ENCODE data around the gene ZCRB1.

Gene ZCRB1

GRCh38 chr12:42281278-42281677 is 44.6 kb downstream of the ZCRB1 start:
- DNase-seq (ENCODE audit: low spot score) = no peak

DNA sequence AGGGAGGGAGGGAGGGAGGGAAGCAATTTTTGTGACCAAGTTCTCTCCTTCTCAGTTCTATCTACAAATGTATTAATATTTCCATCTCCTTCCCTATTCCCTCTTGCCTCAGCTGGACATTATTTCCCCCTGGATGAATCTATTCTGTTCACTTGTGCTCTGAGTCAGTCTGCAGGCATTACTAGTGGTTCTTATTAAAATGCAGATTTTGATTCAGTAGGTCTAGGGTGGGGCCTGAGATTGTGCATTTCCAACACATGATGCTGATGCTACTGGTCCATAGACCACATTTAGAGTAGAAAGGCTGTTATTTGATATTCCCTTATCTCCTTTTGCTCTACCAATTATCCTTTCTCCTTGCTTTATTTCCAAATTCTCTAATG is 47.8 kb downstream of the ZCRB1 start:
- DNase-seq (ENCODE audit: low spot score) = no peak

DNA sequence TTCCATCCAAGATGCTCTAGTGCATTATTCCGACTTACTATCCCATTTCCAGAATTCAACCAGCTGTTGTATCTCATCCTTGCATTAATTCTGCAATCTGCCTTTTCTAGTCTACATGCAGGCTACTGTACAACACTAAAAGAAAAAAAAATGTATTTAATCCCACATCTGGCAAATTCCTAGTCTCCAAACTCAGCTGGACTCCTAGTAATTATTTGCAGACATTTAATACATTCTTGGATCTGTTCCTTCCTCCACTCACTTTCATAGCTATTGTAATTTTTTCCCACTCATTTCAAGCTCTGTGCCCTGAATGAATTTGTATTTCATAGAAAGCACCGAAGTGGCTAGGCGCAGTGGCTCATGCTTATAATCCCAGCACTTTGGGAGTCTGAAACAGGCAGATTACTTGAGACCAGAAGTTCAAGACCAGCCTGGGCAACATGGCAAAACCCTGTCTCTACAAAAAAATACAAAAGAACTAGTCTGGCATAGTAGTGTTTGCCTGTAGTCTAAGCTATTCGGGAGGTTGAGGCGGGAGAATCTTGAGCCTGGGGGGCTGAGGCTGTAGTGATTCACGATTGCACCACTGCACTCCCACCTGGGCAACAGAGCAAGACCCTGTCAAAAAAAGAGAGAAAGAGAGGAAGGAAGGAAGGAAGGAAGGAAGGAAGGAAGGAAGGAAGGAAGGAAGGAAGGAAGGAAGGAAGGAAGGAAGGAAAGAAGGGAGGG is 48.3 kb downstream of the ZCRB1 start:
- no peak for DNase-seq (ENCODE audit: low spot score)

DNA sequence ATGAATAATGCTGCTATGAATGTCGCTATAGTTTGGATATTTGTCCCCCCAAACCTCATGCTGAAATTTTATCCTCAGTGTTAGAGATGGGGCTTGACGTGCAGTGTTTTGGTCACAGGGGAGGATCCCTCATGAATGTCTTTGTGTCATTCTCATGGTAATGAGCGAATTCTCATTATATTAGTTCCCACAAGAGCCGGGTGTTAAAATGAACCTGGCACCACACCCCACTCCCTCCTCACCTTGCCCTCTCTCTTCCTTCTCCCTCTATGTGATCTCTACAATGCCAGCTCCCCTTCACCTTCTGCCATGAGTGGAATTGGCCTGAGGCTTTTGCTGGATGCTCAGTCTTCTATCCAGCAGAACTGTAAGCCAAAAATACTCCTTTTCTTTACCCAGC is 50.4 kb downstream of the ZCRB1 start:
- no peak for DNase-seq (ENCODE audit: low spot score)

GRCh38 chr12:42273706-42274105 is 52.2 kb downstream of the ZCRB1 start:
- DNase-seq (ENCODE audit: low spot score) = no peak

DNA sequence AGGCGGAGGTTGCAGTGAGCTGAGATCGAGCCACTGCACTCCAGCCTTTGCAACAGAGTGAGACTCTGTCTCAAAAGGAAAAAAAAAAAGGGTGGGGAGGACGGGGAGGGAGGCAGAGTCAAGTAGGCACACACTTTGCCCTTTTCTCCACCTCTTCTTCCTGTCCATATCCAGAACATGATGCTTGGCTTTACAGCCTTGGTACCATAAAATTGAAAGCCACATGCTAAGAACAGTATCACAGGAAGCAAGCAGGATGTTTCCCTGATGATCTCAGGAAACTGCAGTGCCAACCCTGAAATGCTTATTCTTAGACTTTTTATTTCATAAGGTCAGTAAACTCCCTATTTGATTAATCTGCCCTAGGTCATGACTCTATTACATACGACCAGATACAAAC is 55.3 kb downstream of the ZCRB1 start:
- DNase-seq (ENCODE audit: low spot score) = no peak

DNA sequence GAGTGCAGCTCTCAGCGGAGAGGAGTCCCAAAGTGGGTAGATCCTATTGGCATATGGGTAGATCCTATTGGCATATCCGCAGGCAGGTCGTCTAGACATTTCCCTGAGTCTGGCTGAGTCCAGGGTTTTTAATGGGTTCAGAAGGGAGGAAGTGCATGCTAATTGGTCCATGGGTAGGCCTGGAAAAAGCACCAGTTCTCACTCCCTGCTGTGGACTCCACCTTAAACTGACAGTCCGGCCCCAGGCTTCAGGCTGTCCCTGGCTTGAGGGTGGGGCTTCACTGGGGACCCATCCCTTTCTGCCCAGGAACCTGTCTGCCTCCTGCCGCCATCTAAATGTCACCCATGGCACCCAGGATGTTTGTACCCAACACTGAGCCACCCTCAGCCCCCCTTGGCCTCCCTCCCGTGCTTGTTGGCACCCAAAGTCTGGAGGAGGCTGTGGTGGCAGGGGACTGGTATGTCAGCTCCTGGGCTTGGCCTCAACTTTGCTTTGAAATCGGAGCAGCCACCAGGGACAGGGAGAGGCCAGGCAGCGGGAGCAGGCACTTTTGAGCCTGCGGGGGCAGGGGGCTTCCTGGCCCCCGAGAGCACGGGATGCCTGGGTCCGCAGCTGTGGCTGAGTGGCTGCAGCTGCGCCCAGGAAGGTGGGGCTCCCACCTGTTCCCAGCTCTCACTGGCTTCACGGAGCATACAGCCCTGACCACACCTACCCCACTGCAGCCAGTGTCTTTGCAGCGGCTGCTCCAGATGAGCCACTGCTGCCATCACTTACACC is 58.3 kb downstream of the ZCRB1 start:
- no peak for DNase-seq (ENCODE audit: low spot score)

DNA sequence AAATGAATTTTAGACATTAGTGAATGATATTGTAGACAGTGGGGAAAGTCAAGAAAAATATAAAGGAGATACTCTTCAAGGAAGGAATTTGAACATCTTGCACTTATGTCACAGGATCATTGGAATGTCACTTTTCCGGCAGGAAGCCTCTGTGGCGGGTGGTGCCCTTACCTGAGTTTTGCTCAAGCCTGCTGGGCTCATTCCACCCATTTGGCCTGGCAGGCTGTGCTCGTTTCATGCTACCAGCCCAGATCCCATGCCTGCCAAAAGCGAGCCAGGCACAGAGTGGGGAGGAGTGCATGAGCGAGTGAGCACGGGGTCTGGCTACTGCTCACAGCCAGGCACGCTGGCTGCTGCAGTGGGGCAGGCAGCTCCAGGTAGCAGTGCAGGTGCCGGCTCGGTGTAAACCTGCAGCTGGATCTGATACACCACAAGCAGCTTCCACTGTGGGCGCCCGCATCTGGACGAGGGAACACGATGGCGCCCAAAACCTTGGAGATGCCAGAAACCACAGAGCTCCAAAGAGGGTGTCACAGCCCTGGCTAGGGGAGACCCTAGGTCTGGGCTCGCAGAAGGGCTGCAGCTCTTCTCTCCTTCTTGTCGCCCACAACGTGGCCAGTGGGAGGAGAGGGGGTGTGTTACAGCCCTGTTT is 59.2 kb downstream of the ZCRB1 start:
- DNase-seq (ENCODE audit: low spot score) = no peak

DNA sequence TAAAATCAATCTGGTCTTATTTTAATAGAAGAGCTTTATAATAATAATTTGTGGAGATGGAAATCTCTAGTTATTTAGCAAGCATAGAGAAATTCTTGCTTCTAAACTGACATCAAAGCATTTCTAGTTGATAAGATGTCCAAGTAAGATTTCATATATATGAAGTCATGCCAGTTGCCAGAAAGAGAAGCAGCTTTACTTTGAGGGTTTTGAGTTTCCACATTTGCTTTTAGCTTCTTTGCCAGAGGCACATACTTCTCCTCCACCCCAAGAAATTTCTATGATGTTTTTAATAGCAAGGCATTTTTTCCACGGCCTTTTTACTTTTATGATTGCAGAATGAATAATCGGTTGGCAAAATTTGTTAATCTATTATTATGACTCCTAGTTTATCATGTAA is 63.6 kb downstream of the ZCRB1 start:
- no peak for DNase-seq (ENCODE audit: low spot score)

Small RNA genes within 50 kb of the gene (small RNA-seq; reads per million reads assigned to genes)
- gene MIR7851 (0.03 to 0.09 reads per million in 2 experiments), gene RF00090 (0 reads per million in 2 experiments)
